ENCODE data around the gene ZIC4.

The ZIC4 gene

GRCh38 chr3:147417551-147418295 is 11.4 kb upstream of the ZIC4 start:
- DNase-seq: no peak

DNA sequence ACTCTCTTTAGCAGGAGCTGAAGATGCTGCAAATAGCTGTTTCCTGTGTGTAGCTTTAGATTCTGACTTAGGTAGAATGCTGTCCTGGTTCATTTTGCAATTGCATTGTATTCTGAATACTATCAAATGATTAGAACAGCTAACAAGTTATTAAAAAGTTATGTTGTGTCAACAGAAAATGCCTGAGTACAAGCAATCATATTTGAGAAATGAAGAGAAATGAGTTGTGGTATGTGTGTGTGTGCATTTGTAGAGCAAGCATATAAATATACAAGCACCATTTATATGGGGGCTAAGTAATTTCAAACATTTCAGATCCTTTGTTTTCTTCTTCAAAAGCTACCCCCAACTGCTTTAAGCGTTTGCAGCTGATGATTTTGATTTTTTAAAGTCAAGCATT is 10.6 kb upstream of the ZIC4 start:
- no peak for DNase-seq

- no peak for DNase-seq
Observed at GRCh38 chr3:147415874-147416273, 9.5 kb upstream of the ZIC4 start.

DNA sequence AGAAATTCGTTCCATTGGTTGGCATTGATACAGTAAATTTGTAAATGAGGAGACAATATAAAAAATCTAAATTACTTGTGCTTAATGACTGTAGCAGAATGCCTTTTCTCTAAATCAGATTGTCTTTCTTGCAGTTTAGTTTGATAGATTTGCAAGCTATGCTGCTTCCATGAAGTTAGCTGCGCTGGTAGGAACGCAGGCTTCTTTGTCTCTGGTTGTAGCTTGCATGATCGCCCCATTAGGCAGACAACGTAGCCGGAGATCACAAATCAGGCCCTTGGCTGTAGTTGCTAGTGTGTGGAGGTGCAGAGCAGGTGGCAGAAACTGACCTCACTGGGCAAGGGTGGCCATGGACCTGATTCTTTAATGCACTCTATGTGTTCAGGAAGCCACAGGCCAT is 8.9 kb upstream of the ZIC4 start:
- DNase-seq: no peak

- no peak for DNase-seq
Observed at GRCh38 chr3:147414390-147415138, 8.2 kb upstream of the ZIC4 start.

DNA sequence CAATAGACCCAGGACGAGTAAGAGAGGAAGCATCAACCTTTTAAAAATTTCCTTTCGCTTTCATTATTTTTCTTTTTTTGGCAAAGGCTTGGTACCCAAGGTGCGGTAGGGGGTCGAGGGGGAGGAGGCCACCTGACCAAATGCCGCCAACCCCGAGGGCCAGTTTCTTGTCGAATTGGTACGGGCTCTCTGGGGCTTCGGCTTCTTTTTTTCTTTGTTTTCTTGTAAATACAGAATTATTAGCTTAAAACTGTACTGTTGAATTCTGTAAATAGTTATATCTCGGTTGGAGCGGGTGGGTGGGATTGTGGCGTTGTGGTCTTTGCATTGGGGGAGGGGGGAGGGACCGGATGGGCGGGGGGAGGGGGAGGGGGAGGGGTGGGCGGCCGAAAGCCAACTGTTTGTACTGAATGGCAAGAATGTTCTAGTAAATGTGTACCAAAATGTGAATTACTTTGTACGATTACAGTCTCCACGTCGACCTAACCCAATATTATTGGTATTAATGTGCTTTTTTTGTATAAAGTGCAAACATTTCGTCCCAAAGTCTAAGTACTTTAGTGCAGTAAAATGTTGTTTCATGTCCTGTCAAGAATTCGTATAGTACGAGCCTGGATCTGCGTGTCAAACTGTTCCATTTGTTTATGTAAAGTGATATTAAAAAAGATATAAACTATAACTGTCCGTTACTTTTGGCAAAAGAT is 7.5 kb upstream of the ZIC4 start:
- DNase-seq: no peak

- no peak for DNase-seq
Observed at GRCh38 chr3:147412917-147413685, 6.8 kb upstream of the ZIC4 start.

- DNase-seq: no peak
Observed at GRCh38 chr3:147412261-147412916, 6.0 kb upstream of the ZIC4 start.

DNA sequence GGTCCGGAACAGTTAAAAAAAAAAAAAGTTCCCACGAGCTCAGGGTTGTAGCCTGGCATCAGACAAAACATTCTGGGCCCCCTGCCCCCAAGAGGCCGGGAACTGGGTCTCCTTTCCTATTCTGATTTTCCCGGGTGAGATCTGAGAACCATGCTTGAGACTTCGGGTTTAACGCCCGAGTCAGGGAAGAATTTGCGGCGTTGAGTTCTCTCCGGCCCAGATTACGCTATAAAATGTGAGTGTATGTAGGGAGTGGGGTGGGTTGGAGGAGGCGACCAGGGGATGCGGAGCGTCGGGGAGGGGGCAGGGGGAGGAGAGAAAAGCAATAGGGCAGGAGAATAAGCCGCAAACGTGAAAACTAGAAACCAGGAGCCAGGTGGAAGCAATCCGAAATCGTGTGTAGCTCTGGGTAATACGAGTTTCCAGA is 5.5 kb upstream of the ZIC4 start:
- DNase-seq: no peak

DNA sequence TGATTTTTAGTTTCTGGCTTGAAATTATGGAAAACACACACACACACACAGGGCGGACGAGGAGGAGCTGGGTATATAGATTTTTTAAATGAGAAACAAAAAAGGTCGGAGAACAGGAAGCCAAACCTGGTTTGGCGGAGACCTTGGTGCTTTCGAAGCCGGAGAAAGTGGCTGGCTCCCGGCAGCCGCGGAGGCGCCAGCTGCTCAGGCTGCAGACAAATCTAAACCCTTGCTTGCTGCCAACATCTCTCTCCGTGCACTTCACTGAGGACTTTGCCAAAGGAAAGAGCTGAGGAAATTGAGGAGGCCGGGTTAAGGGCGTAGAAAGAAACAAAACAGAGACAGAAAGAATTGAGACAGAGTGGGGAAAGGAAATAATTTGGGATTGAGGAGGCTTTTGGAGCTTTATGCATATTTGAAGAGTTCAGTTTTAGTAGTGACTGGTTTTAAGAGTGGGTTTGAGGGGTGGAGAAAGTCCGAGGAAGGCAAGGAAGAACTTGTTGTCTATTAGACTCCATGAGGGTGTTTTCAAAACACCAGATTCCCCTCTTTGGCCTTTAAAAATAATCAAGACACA is 5.0 kb upstream of the ZIC4 start:
- no peak for DNase-seq

DNA sequence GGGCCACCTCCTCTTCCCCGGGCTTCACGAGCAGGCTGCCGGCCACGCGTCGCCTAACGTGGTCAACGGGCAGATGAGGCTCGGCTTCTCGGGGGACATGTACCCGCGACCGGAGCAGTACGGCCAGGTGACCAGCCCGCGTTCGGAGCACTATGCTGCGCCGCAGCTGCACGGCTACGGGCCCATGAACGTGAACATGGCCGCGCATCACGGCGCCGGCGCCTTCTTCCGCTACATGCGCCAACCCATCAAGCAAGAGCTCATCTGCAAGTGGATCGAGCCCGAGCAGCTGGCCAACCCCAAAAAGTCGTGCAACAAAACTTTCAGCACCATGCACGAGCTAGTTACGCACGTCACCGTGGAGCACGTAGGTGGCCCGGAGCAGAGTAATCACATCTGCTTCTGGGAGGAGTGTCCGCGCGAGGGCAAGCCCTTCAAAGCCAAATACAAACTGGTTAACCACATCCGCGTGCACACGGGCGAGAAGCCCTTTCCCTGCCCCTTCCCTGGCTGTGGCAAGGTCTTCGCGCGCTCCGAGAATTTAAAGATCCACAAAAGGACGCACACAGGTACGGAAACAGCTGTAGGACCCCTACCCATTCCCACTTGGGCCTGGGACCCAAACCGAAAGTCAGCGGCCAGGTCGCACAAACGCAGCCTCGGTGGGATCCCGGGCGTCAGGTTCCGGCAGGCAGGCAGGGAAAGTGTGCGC is 4.3 kb upstream of the ZIC4 start:
- DNase-seq: no peak

GRCh38 chr3:147410116-147410525 is 3.8 kb upstream of the ZIC4 start:
- DNase-seq: no peak

GRCh38 chr3:147409143-147410115 is 3.1 kb upstream of the ZIC4 start, which contains the start of gene ZIC1:
ZIC1 (plus strand) TSS chr3:147409365; CDS start chr3:147410113, 748 bp downstream.
- DNase-seq: no peak

DNA sequence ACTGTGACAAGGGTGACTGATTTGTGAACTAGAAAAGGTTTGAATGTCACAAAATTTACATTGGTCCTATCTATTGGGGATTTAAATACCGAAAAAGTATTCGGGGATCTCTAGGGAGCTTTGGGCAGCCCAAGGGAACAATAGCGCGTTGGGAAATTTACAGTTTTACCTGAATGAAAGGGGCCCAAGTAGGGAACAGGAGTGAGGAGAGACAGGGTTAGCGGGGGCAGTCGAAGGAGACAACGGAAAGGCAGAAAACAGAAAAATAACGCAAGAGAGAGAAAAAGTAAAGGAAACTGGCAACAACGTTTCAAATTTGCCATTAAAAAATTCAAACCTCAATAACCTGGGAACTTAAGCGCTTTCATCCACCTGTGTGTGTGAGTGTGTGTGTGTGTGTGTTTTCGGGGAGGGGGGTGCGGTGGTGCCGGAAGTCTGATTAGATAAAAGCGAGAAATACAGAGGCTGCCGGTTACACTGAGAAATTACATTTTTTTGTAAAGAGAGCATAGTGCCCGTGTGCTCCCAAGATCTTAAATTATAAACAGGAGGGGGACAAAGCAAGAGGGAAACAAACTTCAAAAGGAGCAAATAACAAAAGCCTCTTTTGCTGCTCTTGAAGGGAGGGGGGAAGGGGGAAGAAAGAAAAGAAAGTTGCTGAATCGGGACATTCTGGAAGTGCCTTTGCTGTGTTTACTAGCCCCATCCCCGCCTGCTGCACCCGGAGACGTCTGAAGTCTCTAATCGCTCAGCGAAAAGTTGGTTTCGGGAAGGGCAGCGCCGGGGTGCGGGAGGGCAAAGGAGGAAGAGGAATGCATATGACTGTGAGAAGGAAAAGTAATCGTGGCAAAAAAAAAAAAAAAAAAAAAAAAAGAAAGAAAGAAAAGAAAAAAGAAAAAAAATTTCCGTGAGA is 2.1 kb upstream of the ZIC4 start:
- DNase-seq: no peak

DNA sequence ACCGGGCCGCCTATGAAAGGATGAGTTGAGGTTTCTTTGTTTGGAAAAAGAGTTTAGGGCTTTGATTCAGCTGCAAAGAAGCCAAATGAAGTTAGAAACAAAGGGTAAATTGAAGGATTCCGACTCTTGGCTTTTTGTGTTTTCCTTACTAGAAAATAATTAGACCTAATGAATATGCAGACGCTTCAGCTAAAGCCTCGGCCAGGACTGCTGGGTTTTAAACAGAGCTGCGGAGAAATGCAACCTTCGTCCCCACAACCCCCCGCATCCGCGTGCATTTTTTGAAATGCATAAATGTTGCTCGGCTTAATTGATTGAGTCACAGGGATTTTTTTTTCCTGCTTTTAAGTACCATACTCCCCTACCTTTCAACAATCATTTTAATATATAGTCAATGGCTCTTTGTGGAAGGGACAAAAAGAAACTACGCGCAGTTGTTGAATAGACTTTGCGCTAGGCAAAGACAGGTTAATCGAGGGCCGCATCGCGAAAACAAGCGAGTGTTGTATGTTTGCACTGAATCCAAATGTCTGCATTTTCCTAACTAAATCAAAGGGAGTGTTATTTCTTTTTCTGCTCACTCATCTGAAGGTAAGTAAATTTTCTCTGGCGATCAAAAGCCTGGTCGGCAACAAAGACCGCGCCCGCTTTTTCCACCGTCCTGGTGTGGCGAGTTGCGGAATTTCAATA is 1.3 kb upstream of the ZIC4 start:
- no peak for DNase-seq

DNA sequence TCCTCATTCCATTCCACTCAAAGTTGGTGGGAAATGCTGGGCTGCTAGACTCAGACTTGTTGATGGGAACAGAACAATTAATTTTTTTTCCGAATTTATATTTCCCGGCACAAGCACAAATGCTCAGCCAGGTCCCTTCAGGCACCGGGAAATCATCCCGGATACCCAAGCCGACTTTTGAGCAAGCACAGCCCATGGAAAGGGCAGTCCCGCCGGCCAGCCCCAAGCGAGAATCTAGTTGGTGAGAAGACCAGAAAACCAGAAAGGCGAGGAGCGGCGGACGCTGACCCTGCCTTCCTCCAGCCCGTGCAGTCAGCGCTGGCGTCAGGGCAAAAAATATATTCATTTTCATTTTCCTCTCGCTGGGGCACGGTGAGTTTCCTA is 763 bp upstream of the ZIC4 start:
- DNase-seq: no peak

DNA sequence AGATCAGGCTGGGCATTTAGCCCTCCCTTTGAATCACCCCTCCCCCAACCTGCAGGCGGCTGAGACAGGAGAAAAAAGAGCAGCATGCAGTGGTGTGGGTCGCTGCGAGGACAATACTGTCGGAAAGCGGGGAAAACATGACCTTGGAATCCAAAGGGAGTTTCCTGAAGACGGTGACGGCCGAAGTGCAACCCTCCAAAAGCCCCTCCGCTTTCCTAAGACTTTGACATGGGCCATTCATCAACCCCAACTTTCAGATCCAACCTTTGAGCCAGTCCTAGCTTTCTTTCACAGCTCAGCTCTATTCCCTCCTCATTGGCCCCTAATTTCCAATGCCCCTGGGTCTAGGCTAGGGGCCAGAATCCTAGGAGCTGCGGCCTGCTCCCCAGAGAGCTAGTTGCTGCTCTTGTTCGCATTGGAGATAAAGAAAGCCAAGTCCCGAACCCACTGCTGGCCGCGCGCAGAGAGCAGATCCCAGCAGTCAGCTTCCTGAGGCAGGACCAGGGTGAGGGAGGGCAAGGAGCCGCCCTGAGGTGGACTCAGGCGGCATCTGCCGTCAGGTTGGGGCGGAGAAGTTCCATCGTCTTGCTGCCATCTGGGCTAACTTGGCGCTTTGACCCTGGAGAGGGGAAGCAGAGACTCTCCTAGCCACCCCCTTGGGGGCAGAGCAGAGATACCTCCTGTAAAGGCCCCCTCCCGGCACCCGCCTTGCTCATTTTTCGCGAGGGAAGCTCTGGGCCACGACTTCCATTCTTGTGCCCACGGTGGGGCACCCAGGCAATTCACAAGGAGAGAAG is 914 bp downstream of the ZIC4 start:
- no peak for DNase-seq
